Panc1 (cell line): Measurements from ENCODE around the gene FAM81A. TPM values are rescaled to one million over a fixed set of nuclear protein-coding genes. Genes with fewer than 3 reads are reported as not detected.
"Not testable (repeated sequence)": the region's sequence is repeated elsewhere in the genome, so short reads cannot be mapped to it uniquely, and the experiment has no call there.

Experiments used
- ATAC-seq: fragments of 200-7000 bp; cut with Tn5 transposase; 2 replicates; pipeline ENCODE4 v1.9.1; 2020; ENCODE audit warnings: mild to moderate bottlenecking, moderate library complexity
- BruUV-seq: library from RNA; stranded (reverse); fragments of 400-500 nt; replicated peaks from 2 replicates; lab custom pipeline; 2021; lab: Mats Ljungman, UMichigan
- CTCF ChIA-PET: fragments of 300-600 bp; sonication (Branson Sonifier 250); formaldehyde crosslinking; loops from one replicate; lab custom pipeline; 2022; ENCODE audit warnings: antibody characterized with exemption; lab: Charles Lee
- POLR2A ChIA-PET: fragments of 300-600 bp; sonication (Branson Sonifier 250); formaldehyde crosslinking; loops from one replicate; lab custom pipeline; 2022; ENCODE audit warnings: antibody characterized with exemption; lab: Charles Lee
- DNase-seq: peaks from one replicate; pipeline ENCODE4 v3.0.0-alpha.2; 2010; ENCODE audit warnings: low read depth, low spot score
- H3K27ac ChIP-seq: 2 replicates; pipeline ENCODE4 v1.5.1; 2011; ENCODE audit warnings: mild to moderate bottlenecking, low read length, inconsistent platforms
- H3K27me3 ChIP-seq: fragments of 200-500 bp; sonication (Bioruptor generic); 2 replicates; pipeline ENCODE4 v1.6.0; 2014; ENCODE audit warnings: low read length, inconsistent platforms; ENCODE audit not compliant: control insufficient read depth, insufficient read depth
- H3K36me3 ChIP-seq: fragments of 200-500 bp; sonication (Bioruptor generic); 2 replicates; pipeline ENCODE4 v1.5.1; 2014; ENCODE audit warnings: inconsistent platforms, mild to moderate bottlenecking, low read length, moderate library complexity; ENCODE audit not compliant: control insufficient read depth, insufficient read depth
- H3K4me1 ChIP-seq: 2 replicates; pipeline ENCODE4 v1.5.1; 2011; ENCODE audit warnings: inconsistent platforms, mild to moderate bottlenecking, low read length, moderate library complexity; ENCODE audit not compliant: control insufficient read depth, insufficient read depth
- H3K4me3 ChIP-seq, 2 experiments: 2 replicates each; pipeline ENCODE4 v1.5.1; 2011 to 2012; ENCODE audit warnings: low read depth in 2 of 2, low read length in 2 of 2, mild to moderate bottlenecking in 2 of 2, inconsistent platforms in 1 of 2, moderate library complexity in 1 of 2
- H3K9me3 ChIP-seq: fragments of 200-500 bp; sonication (Bioruptor generic); 2 replicates; pipeline ENCODE4 v1.5.1; 2014; ENCODE audit warnings: low read depth, mild to moderate bottlenecking, inconsistent platforms, low read length, moderate library complexity; ENCODE audit not compliant: control insufficient read depth, insufficient read depth
- POLR2AphosphoS5 ChIP-seq: IDR thresholded peaks from 2 replicates; pipeline ENCODE4 v1.6.1; 2012; ENCODE audit warnings: mild to moderate bottlenecking, low read depth, low read length, moderate library complexity
- SIN3A ChIP-seq: IDR thresholded peaks from 2 replicates; pipeline ENCODE4 v1.6.1; 2012; ENCODE audit warnings: low read depth, mild to moderate bottlenecking, low read length, moderate library complexity, borderline replicate concordance; ENCODE audit not compliant: insufficient read depth
- TCF7L2 ChIP-seq: IDR thresholded peaks from 2 replicates; pipeline ENCODE4 v1.6.1; 2011; ENCODE audit warnings: mild to moderate bottlenecking, low read depth, low read length, inconsistent platforms
- in situ Hi-C: cut with HindIII; loops from 2 replicates; pipeline ENCODE4 v1.10.0; 2016; ENCODE audit warnings: low sequenced_read_pairs, low pct_unique_long_range_greater_than_20kb
- intact Hi-C: fragments of 100-400 bp; cut with micrococcal nuclease; formaldehyde crosslinking; loops from one replicate; pipeline ENCODE4 v1.10.0; 2022; ENCODE audit not compliant: unreplicated experiment
- total RNA-seq: library from RNA; stranded (reverse); gene quantifications from one replicate; pipeline ENCODE4 v1.2.1, GENCODE V29; 2021; ENCODE audit not compliant: unreplicated experiment
- TF ChIP-seq, protein P1 (sequence below): fragments of 450-650 bp; IDR thresholded peaks from 2 replicates; pipeline ENCODE4 v1.5.1; 2017; ENCODE audit warnings: mild to moderate bottlenecking
- TF ChIP-seq, protein P2 (sequence below), 2 experiments: IDR thresholded peaks; 2 replicates each; pipeline ENCODE4 v1.6.1; 2011 to 2012; ENCODE audit warnings: low read depth in 2 of 2, control low read depth in 1 of 2, low read length in 1 of 2, mild to moderate bottlenecking in 1 of 2, moderate library complexity in 1 of 2; ENCODE audit not compliant: insufficient read depth in 1 of 2

Gene FAM81A
- total RNA-seq, 1 experiment from 2014 or later = 7.3 TPM

DNA sequence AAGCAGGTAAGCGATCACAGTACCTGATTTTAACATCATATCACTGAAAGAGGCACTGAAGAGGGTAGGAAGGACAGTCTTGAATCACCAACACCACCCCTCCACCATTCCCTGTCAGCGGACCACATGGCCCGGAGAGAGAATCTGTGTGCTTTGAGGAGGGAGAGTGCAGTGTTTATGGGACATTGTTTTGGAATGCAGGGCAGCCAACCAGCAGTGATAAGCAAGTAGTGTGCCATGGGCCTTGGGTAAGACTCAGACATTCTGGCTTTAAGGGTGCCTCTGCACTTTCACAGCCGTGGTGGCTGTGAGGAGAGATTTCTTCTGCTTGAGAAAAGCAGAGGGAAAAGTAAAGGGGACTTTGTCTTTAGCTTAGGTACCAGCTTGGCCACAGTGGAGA lies 46.4 kb downstream of the FAM81A start:
- POLR2A ChIA-PET = no interaction called here
- ATAC-seq (no peak), DNase-seq (no peak)
- intact Hi-C loops (no loop called here), in situ Hi-C loops (no loop called here)
- TF ChIP-seq SIN3A = no peak
- no peak for TF ChIP-seq TCF7L2
- no peak for TF ChIP-seq POLR2AphosphoS5
- TF ChIP-seq, protein P1, sequence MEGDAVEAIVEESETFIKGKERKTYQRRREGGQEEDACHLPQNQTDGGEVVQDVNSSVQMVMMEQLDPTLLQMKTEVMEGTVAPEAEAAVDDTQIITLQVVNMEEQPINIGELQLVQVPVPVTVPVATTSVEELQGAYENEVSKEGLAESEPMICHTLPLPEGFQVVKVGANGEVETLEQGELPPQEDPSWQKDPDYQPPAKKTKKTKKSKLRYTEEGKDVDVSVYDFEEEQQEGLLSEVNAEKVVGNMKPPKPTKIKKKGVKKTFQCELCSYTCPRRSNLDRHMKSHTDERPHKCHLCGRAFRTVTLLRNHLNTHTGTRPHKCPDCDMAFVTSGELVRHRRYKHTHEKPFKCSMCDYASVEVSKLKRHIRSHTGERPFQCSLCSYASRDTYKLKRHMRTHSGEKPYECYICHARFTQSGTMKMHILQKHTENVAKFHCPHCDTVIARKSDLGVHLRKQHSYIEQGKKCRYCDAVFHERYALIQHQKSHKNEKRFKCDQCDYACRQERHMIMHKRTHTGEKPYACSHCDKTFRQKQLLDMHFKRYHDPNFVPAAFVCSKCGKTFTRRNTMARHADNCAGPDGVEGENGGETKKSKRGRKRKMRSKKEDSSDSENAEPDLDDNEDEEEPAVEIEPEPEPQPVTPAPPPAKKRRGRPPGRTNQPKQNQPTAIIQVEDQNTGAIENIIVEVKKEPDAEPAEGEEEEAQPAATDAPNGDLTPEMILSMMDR = no peak
- TF ChIP-seq, protein P2, sequence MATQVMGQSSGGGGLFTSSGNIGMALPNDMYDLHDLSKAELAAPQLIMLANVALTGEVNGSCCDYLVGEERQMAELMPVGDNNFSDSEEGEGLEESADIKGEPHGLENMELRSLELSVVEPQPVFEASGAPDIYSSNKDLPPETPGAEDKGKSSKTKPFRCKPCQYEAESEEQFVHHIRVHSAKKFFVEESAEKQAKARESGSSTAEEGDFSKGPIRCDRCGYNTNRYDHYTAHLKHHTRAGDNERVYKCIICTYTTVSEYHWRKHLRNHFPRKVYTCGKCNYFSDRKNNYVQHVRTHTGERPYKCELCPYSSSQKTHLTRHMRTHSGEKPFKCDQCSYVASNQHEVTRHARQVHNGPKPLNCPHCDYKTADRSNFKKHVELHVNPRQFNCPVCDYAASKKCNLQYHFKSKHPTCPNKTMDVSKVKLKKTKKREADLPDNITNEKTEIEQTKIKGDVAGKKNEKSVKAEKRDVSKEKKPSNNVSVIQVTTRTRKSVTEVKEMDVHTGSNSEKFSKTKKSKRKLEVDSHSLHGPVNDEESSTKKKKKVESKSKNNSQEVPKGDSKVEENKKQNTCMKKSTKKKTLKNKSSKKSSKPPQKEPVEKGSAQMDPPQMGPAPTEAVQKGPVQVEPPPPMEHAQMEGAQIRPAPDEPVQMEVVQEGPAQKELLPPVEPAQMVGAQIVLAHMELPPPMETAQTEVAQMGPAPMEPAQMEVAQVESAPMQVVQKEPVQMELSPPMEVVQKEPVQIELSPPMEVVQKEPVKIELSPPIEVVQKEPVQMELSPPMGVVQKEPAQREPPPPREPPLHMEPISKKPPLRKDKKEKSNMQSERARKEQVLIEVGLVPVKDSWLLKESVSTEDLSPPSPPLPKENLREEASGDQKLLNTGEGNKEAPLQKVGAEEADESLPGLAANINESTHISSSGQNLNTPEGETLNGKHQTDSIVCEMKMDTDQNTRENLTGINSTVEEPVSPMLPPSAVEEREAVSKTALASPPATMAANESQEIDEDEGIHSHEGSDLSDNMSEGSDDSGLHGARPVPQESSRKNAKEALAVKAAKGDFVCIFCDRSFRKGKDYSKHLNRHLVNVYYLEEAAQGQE (IDR thresholded peaks at IDR 0.05; ENCODE audit: insufficient read depth in 1 of 2, low read depth in 2 of 2, low read length in 1 of 2) = no peak
- CTCF ChIA-PET = no interaction called here
- H3K9me3 ChIP-seq = no peaks in the 10 kb centered on the region
- H3K4me3 ChIP-seq = no peak overlapping the region
- BruUV-seq = no TSS peak
- no peaks in the 10 kb centered on the region for H3K36me3 ChIP-seq
- no peaks in the 10 kb centered on the region for H3K27me3 ChIP-seq
- no peak overlapping the region for H3K27ac ChIP-seq
- H3K4me1 ChIP-seq = no peaks in the 10 kb centered on the region

DNA sequence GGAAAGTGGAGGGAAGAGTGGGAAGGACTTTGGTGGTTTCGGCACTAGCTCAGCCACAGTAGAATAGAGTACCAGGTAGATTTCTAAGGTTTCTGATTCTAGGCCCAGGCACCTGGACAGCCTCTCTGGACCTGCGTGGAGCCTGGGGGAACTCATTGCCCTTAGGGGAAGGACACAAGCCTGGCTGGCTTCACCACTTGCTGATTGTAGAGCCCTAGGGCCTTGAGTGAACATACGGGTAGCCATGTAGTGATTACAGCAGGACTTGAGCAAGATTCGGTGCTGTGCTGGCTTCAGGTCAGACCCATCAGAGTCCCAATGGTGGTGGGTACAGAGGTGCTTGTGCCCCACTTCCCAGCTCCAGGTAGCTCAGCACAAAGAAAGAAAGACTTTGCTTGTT lies 47.0 kb downstream of the FAM81A start:
- intact Hi-C loops = no loop called here
- BruUV-seq = no TSS peak
- H3K9me3 ChIP-seq = no peaks in the 10 kb centered on the region
- H3K27me3 ChIP-seq = no peaks in the 10 kb centered on the region
- TF ChIP-seq, protein P2 (IDR thresholded peaks at IDR 0.05; ENCODE audit: insufficient read depth in 1 of 2, low read depth in 2 of 2, low read length in 1 of 2) = no peak
- no peak for TF ChIP-seq SIN3A
- no peak for TF ChIP-seq POLR2AphosphoS5
- no peak for TF ChIP-seq TCF7L2
- TF ChIP-seq, protein P1 = no peak
- ChIA-PET CTCF (no interaction called here), POLR2A (no interaction called here)
- in situ Hi-C loops = no loop called here
- no peak overlapping the region for H3K27ac ChIP-seq
- DNase-seq = no peak
- no peak overlapping the region for H3K4me3 ChIP-seq
- ATAC-seq = no peak
- H3K4me1 ChIP-seq = no peaks in the 10 kb centered on the region
- H3K36me3 ChIP-seq = no peaks in the 10 kb centered on the region

DNA sequence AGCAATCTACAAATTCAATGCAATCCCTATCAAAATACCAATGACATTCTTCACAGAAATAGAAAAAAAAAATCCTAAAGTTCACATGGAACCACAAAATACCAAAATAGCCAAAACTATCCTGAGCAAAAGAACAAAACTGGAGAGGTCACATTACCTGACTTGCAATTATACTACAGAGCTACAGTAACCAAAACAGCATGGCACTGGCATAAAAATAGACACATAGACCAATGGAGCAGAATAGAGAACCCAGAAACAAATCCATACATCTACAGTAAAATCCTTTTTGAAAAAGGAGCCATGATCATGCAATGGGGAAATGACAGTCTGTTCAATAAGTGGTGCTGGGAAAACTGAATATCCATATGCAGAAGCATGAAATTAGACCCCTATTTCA lies 51.5 kb downstream of the FAM81A start:
- not testable (repeated sequence) for DNase-seq

More for the DNA sequence above, 51.5 kb downstream of the FAM81A start:
- POLR2A ChIA-PET, H3K4me1 ChIP-seq, CTCF ChIA-PET, in situ Hi-C loops, BruUV-seq, ATAC-seq, H3K36me3 ChIP-seq, H3K27me3 ChIP-seq, H3K4me3 ChIP-seq, H3K27ac ChIP-seq, H3K9me3 ChIP-seq, intact Hi-C loops: not testable (repeated sequence)
